Adrenal gland (tissue), 5 donors: ENCODE measurements around the gene ATP8A2.

Source experiments
- CTCF ChIP-seq, 6 experiments: fragments of 450-650 bp in 4 of 6; fragments of 200-600 bp in 2 of 6; sonication (generic) in 1 of 6; IDR thresholded peaks; 1 replicate in 5 of 6; 2 replicates in 1 of 6; pipeline versions ENCODE4 v1.5.1 to v1.8.0; 2016 to 2021; ENCODE audit warnings: antibody characterized with exemption in 6 of 6, mild to moderate bottlenecking in 2 of 6, moderate library complexity in 1 of 6
- POLR2A ChIP-seq, 2 donors: fragments of 450-650 bp; IDR thresholded peaks; one replicate each; pipeline ENCODE4 v1.6.1; 2017; ENCODE audit warnings: antibody characterized with exemption in 2 of 2, mild to moderate bottlenecking in 2 of 2, moderate library complexity in 1 of 2
- donor health status: DM: no; HTN: no; CAD: no.

- TF ChIP-seq CTCF (IDR thresholded peaks at IDR 0.05) (no peak), POLR2A (IDR thresholded peaks at IDR 0.05) (no peak)
Observed at GRCh38 chr13:25872481-25873241, 500.9 kb downstream of the ATP8A2 start.
